OCI-LY7 (cell line): Measurements from ENCODE around the gene ITGB4. TPM values are rescaled to one million over a fixed set of nuclear protein-coding genes. Genes with fewer than 3 reads are reported as not detected.

ENCODE experiments used
- BruUV-seq: library from RNA; stranded (reverse); fragments of 400-500 nt; replicated peaks from 2 replicates; lab custom pipeline; 2021; lab: Mats Ljungman, UMichigan
- CTCF ChIA-PET: fragments of 300-600 bp; sonication (Branson Sonifier 250); formaldehyde crosslinking; loops from one replicate; lab custom pipeline; 2022; ENCODE audit warnings: antibody characterized with exemption; ENCODE audit not compliant: unreplicated experiment; lab: Charles Lee
- POLR2A ChIA-PET: fragments of 300-600 bp; sonication (Branson Sonifier 250); formaldehyde crosslinking; loops from one replicate; lab custom pipeline; 2022; ENCODE audit warnings: antibody characterized with exemption; lab: Charles Lee
- DNase-seq: peaks from one replicate; pipeline ENCODE4 v3.0.0-alpha.2; 2015; ENCODE audit warnings: low spot score
- H2AFZ ChIP-seq: fragments of 200-600 bp; sonication (generic), shearing (Covaris generic); 2 replicates; pipeline ENCODE4 v1.6.1; 2014; ENCODE audit warnings: mild to moderate bottlenecking, antibody characterized with exemption, low read length, moderate library complexity
- H3K27ac ChIP-seq: fragments of 200-600 bp; sonication (generic); 2 replicates; pipeline ENCODE4 v1.5.1; 2014; ENCODE audit warnings: mixed run types, low read depth, mild to moderate bottlenecking, moderate library complexity, low read length, inconsistent platforms; ENCODE audit not compliant: poor library complexity, severe bottlenecking
- H3K36me3 ChIP-seq: fragments of 200-600 bp; sonication (generic); 2 replicates; pipeline ENCODE4 v1.6.1; 2014; ENCODE audit warnings: mild to moderate bottlenecking, antibody characterized with exemption, low read length, moderate library complexity, mixed read lengths; ENCODE audit not compliant: insufficient read depth
- H3K4me1 ChIP-seq: fragments of 200-600 bp; sonication (generic); 2 replicates; pipeline ENCODE4 v1.5.1; 2014; ENCODE audit warnings: mild to moderate bottlenecking, low read length; ENCODE audit not compliant: insufficient read depth, poor library complexity, severe bottlenecking
- H3K4me2 ChIP-seq: fragments of 200-600 bp; sonication (generic); 2 replicates; pipeline ENCODE4 v1.6.1; 2014; ENCODE audit warnings: mild to moderate bottlenecking, low read length
- H3K4me3 ChIP-seq: fragments of 200-600 bp; sonication (generic); 2 replicates; pipeline ENCODE4 v1.5.1; 2014; ENCODE audit warnings: mild to moderate bottlenecking, low read depth, low read length; ENCODE audit not compliant: poor library complexity, severe bottlenecking
- H3K79me2 ChIP-seq: fragments of 200-600 bp; sonication (generic); 2 replicates; pipeline ENCODE4 v1.6.1; 2016; ENCODE audit warnings: low read depth, mild to moderate bottlenecking, low read length, moderate library complexity, mixed read lengths; ENCODE audit not compliant: insufficient read depth
- H3K9me2 ChIP-seq: fragments of 200-600 bp; sonication (generic); 2 replicates; pipeline ENCODE4 v1.6.1; 2016; ENCODE audit warnings: mild to moderate bottlenecking, low read length, mixed read lengths; ENCODE audit not compliant: insufficient read depth
- H3K9me3 ChIP-seq: fragments of 200-600 bp; sonication (generic); 2 replicates; pipeline ENCODE4 v1.6.1; 2014; ENCODE audit warnings: mild to moderate bottlenecking, mixed run types, low read length, mixed read lengths
- H4K20me1 ChIP-seq: fragments of 200-600 bp; sonication (generic); 2 replicates; pipeline ENCODE4 v1.6.1; 2014; ENCODE audit warnings: mild to moderate bottlenecking, antibody characterized with exemption, low read length, moderate library complexity, mixed read lengths; ENCODE audit not compliant: insufficient read depth
- CTCF ChIP-seq: fragments of 200-600 bp; sonication (generic); conservative IDR thresholded peaks from 2 replicates; pipeline ENCODE4 v1.5.1; 2014; ENCODE audit warnings: mild to moderate bottlenecking, antibody characterized with exemption, low read length, moderate library complexity, mixed read lengths
- EZH2phosphoT487 ChIP-seq: fragments of 200-600 bp; sonication (generic); IDR thresholded peaks from 2 replicates; pipeline ENCODE4 v1.6.1; 2018; ENCODE audit warnings: low read depth, borderline replicate concordance, mild to moderate bottlenecking, mixed run types, antibody characterized with exemption, low read length, moderate library complexity, mixed read lengths
- intact Hi-C: fragments of 100-400 bp; cut with micrococcal nuclease; formaldehyde crosslinking; loops from one replicate; pipeline ENCODE4 v1.10.0; 2022; ENCODE audit not compliant: unreplicated experiment
- total RNA-seq, 2 experiments: library from RNA; depleted of rRNA in 1 of 2; stranded (reverse); fragments of >200 nt in 1 of 2; shearing (Covaris generic) in 1 of 2; gene quantifications; 2 replicates each; pipeline ENCODE4 v1.2.3, GENCODE V29; 2014 to 2022

Gene ITGB4
- total RNA-seq, 2 experiments from 2014 or later: 0.66 to 3.9 TPM

GRCh38 chr17:75757086-75757681 is 35.9 kb downstream of the ITGB4 start:
- CTCF ChIA-PET: interaction anchor here (0.6 kb wide), 1 partner anchor 16 kb away, joined by 5 read pairs; no protein-coding TSS in a partner anchor
- intact Hi-C loops: no loop called here

GRCh38 chr17:75758131-75758905 is 37.1 kb downstream of the ITGB4 start:
- Histone ChIP-seq H3K27ac (no peak overlapping the region), H3K4me3 (no peak overlapping the region), H3K4me2 (no peak overlapping the region), H4K20me1 (no peaks in the 10 kb centered on the region), H3K9me3 (no peaks in the 10 kb centered on the region), H3K79me2 (no peaks in the 10 kb centered on the region), H2AFZ (no peak overlapping the region), H3K36me3 (0 out of 2 replicates have a peak, but pooled peaks cover 4% of the 10 kb centered on the region), H3K9me2 (no peaks in the 10 kb centered on the region), H3K4me1 (peaks cover 18% of the 10 kb centered on the region)
- CTCF ChIA-PET: no interaction called here
- no peak for DNase-seq
- POLR2A ChIA-PET: no interaction called here
- no TSS peak for BruUV-seq
- intact Hi-C loops: no loop called here
- no peak for TF ChIP-seq EZH2phosphoT487
- TF ChIP-seq CTCF: peak; percentile 71

More at GRCh38 chr17:75757086-75757681, 35.9 kb downstream of the ITGB4 start:
- H3K9me3 ChIP-seq: no peaks in the 10 kb centered on the region
- H3K4me1 ChIP-seq: peaks cover 24% of the 10 kb centered on the region
- POLR2A ChIA-PET: no interaction called here
- no peaks in the 10 kb centered on the region for H3K79me2 ChIP-seq
- H3K9me2 ChIP-seq: no peaks in the 10 kb centered on the region
- BruUV-seq: no TSS peak
- DNase-seq: no peak
- H3K4me2 ChIP-seq: no peak overlapping the region
- TF ChIP-seq EZH2phosphoT487 (no peak), CTCF (no peak)
- no peak overlapping the region for H3K4me3 ChIP-seq
- H3K36me3 ChIP-seq: no peaks in the 10 kb centered on the region
- no peaks in the 10 kb centered on the region for H4K20me1 ChIP-seq
- H2AFZ ChIP-seq: no peak overlapping the region
- no peak overlapping the region for H3K27ac ChIP-seq
